ENCODE data around the gene OR10D3.

GRCh38 chr11:124209824-124210357 is 26.7 kb downstream of the OR10D3 start:
- no peak for TF ChIP-seq CTCF (IDR thresholded peaks at IDR 0.05)
- TF ChIP-seq POLR2A (IDR thresholded peaks at IDR 0.05): no peak

Data from heart left ventricle (tissue), 13 donors.